ENCODE measurements around the gene CAPN13. TPM values are rescaled to one million over a fixed set of nuclear protein-coding genes. Genes with fewer than 3 reads are reported as not detected.

CAPN13 gene
- total and polyA plus RNA-seq, 10 of the 15 experiments (the other 5 are each of a cell fraction or from before 2014, with no cell fraction given), result 0.03 to 0.10 (median 0.06) TPM; not detected in 7

- ChIA-PET SMC1A (ENCODE audit: uncharacterized antibody, unreplicated experiment) (no interaction called here), RAD21 (ENCODE audit: unreplicated experiment) (no interaction called here), POLR2A (no interaction called here), CTCF (no interaction called here)
- Histone ChIP-seq H3K4me3 (no peak overlapping the region), H3K4me1 (ENCODE audit: control insufficient read depth, insufficient read depth, low read length) (no peaks in the 10 kb centered on the region), H2AFZ (ENCODE audit: control insufficient read depth, low read depth, low read length) (no peak overlapping the region), H3K79me2 (ENCODE audit: control insufficient read depth, insufficient read depth, low read length) (no peaks in the 10 kb centered on the region), H3K4me2 (ENCODE audit: control insufficient read depth, insufficient read depth) (no peak overlapping the region), H3K9ac (ENCODE audit: control insufficient read depth, insufficient read depth, low read length) (no peak overlapping the region), H4K20me1 (ENCODE audit: control insufficient read depth, insufficient read depth) (no peaks in the 10 kb centered on the region), H3K36me3 (ENCODE audit: control insufficient read depth in 2 of 2, insufficient read depth in 2 of 2, low read length in 1 of 2) (no peaks in the 10 kb centered on the region), H3K27me3 (replicated peaks in 1 of 2; ENCODE audit: control insufficient read depth in 2 of 2, insufficient read depth in 2 of 2, low read length in 1 of 2) (no peaks in the 10 kb centered on the region; a peak in 2 of 4 replicates), H3K27ac (ENCODE audit: control insufficient read depth, insufficient read depth) (no peak overlapping the region), H3K9me3 (replicated peaks; ENCODE audit: control insufficient read depth, insufficient read depth, low read length) (no peaks in the 10 kb centered on the region)
- FAIRE-seq (no peak), DNase-seq (ENCODE audit: low read depth, low spot score) (no peak), ATAC-seq (no peak)
- 66% methylated on average over 14 of the region's 14 CpGs for WGBS (ENCODE audit: insufficient coverage, insufficient replicate concordance, low lambda C conversion rate, missing lambda C conversion rate)
- intact Hi-C loops (cut with micrococcal nuclease; ENCODE audit: unreplicated experiment), result no loop called here
- in situ Hi-C loops (cut with MboI), result no loop called here
- no TSS peak for BruUV-seq (replicated peaks)
- no peak for TF ChIP-seq YY1 (IDR thresholded peaks at IDR 0.05; ENCODE audit: low read depth, low read length)
- no peak for TF ChIP-seq RB1 (IDR thresholded peaks at IDR 0.05; ENCODE audit: borderline replicate concordance)
- no peak for TF ChIP-seq EZH2 (IDR thresholded peaks at IDR 0.05; ENCODE audit: borderline replicate concordance, control insufficient read depth, low read depth, low read length)
- TF ChIP-seq NFXL1 (IDR thresholded peaks at IDR 0.05; ENCODE audit: borderline replicate concordance), result no peak
- no peak for TF ChIP-seq NBN (IDR thresholded peaks at IDR 0.05)
- no peak for TF ChIP-seq ESRRA (IDR thresholded peaks at IDR 0.05; ENCODE audit: low read length)
- TF ChIP-seq ELK1 (IDR thresholded peaks at IDR 0.05; ENCODE audit: low read depth, low read length), result no peak
- TF ChIP-seq ETV6 (conservative IDR thresholded peaks at IDR 0.05 in 1 of 2, IDR thresholded peaks at IDR 0.05 in 1 of 2; ENCODE audit: borderline replicate concordance in 1 of 2, low read depth in 1 of 2), result no peak
- no peak for TF ChIP-seq CEBPZ (IDR thresholded peaks at IDR 0.05; ENCODE audit: low read depth, low read length)
- TF ChIP-seq ZBTB11 (CRISPR knock-in tag; IDR thresholded peaks at IDR 0.05), result no peak
- no peak for TF ChIP-seq EED (IDR thresholded peaks at IDR 0.05; ENCODE audit: low read depth)
- TF ChIP-seq ZNF274 (IDR thresholded peaks at IDR 0.05; ENCODE audit: insufficient read depth, insufficient read length), result no peak
- no peak for TF ChIP-seq NR2C1 (IDR thresholded peaks at IDR 0.05)
- TF ChIP-seq ZNF384 (IDR thresholded peaks at IDR 0.05; ENCODE audit: borderline replicate concordance, low read depth, low read length), result no peak
- TF ChIP-seq BCL11A (IDR thresholded peaks at IDR 0.05; ENCODE audit: low read depth, low read length), result no peak
- TF ChIP-seq ASH2L (IDR thresholded peaks at IDR 0.05; ENCODE audit: borderline replicate concordance, low read depth), result no peak
- no peak for TF ChIP-seq USF2 (IDR thresholded peaks at IDR 0.05; ENCODE audit: borderline replicate concordance, low read depth, low read length)
Measured at GRCh38 chr2:30759481-30759880, 47.8 kb downstream of the CAPN13 start.

All from GM12878 (cell line).